ENCODE results near the gene QPCTL. TPM values are rescaled to one million over a fixed set of nuclear protein-coding genes. Genes with fewer than 3 reads are reported as not detected.

Gene QPCTL
- total and polyA plus RNA-seq, 9 of the 15 experiments (the other 6 are each of a cell fraction or from before 2014, with no cell fraction given): 0.99 to 31.3 (median 12.7) TPM

DNA sequence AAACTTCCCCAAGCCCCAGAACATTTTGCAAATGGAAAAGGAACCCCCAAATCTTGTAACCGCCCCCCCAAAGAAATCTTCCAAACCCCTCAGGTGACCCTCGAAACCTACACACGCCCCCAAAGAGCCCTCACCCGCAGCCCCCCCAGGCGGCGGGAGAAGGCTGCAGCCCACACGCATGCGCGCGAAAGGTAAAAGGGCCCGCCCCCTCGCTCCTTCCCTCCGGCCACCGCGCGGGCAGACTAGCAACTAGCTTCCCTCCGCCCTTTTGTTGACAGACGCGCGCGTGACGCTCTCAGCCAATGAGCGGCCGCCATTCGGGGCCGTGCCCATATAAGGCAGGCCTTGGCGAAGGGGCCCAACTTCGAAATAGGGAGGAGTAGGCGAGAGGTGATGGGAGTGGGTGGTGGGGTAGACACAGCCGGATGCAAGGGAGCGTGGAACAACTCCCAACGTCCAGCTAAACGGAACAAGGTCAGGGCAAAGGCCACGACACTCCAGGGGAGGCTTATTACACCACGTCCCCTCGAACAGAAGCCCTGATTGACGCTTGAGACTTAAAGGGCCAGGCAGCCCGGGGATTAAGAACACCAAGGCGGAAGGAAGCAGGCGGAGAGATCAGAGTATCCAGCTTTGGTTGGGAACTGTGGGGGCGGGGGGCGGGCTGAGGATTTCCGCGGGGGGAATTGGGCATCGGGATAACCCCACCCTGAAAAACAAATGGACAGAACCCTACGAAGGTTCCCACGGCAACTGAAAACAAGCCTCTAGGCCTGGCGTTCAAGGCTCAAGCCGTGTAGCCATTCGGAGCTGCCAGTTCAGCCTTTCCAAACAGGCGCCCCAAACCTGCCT, 24.9 kb downstream of the QPCTL start (continued):
- TF ChIP-seq, protein P1, sequence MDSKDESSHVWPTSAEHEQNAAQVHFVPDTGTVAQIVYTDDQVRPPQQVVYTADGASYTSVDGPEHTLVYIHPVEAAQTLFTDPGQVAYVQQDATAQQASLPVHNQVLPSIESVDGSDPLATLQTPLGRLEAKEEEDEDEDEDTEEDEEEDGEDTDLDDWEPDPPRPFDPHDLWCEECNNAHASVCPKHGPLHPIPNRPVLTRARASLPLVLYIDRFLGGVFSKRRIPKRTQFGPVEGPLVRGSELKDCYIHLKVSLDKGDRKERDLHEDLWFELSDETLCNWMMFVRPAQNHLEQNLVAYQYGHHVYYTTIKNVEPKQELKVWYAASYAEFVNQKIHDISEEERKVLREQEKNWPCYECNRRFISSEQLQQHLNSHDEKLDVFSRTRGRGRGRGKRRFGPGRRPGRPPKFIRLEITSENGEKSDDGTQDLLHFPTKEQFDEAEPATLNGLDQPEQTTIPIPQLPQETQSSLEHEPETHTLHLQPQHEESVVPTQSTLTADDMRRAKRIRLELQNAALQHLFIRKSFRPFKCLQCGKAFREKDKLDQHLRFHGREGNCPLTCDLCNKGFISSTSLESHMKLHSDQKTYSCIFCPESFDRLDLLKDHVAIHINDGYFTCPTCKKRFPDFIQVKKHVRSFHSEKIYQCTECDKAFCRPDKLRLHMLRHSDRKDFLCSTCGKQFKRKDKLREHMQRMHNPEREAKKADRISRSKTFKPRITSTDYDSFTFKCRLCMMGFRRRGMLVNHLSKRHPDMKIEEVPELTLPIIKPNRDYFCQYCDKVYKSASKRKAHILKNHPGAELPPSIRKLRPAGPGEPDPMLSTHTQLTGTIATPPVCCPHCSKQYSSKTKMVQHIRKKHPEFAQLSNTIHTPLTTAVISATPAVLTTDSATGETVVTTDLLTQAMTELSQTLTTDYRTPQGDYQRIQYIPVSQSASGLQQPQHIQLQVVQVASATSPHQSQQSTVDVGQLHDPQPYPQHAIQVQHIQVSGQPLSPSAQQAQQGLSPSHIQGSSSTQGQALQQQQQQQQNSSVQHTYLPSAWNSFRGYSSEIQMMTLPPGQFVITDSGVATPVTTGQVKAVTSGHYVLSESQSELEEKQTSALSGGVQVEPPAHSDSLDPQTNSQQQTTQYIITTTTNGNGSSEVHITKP (IDR thresholded peaks at IDR 0.05; ENCODE audit: partially characterized antibody): peak; percentile 79
- peak; percentile 42; the same call in 1 of the 2 replicates for TF ChIP-seq ZFX (CRISPR knock-in tag; IDR thresholded peaks at IDR 0.05)
- peak; percentile 66; the same call in 1 of the 2 replicates for TF ChIP-seq HDAC2 (IDR thresholded peaks at IDR 0.05)
- no peak for TF ChIP-seq ZNF224 (CRISPR knock-in tag; IDR thresholded peaks at IDR 0.05)
- TF ChIP-seq ZNF780A (CRISPR knock-in tag; IDR thresholded peaks at IDR 0.05): no peak
- TF ChIP-seq, protein P2, sequence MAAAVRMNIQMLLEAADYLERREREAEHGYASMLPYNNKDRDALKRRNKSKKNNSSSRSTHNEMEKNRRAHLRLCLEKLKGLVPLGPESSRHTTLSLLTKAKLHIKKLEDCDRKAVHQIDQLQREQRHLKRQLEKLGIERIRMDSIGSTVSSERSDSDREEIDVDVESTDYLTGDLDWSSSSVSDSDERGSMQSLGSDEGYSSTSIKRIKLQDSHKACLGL (CRISPR knock-in tag; IDR thresholded peaks at IDR 0.05; ENCODE audit: borderline replicate concordance, poor library complexity, severe bottlenecking): no peak
- TF ChIP-seq, protein P3, sequence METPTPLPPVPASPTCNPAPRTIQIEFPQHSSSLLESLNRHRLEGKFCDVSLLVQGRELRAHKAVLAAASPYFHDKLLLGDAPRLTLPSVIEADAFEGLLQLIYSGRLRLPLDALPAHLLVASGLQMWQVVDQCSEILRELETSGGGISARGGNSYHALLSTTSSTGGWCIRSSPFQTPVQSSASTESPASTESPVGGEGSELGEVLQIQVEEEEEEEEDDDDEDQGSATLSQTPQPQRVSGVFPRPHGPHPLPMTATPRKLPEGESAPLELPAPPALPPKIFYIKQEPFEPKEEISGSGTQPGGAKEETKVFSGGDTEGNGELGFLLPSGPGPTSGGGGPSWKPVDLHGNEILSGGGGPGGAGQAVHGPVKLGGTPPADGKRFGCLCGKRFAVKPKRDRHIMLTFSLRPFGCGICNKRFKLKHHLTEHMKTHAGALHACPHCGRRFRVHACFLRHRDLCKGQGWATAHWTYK (CRISPR knock-in tag; IDR thresholded peaks at IDR 0.05): no peak
- TF ChIP-seq HDAC3 (IDR thresholded peaks at IDR 0.05; ENCODE audit: borderline replicate concordance, partially characterized antibody): no peak
- TF ChIP-seq, protein P4, sequence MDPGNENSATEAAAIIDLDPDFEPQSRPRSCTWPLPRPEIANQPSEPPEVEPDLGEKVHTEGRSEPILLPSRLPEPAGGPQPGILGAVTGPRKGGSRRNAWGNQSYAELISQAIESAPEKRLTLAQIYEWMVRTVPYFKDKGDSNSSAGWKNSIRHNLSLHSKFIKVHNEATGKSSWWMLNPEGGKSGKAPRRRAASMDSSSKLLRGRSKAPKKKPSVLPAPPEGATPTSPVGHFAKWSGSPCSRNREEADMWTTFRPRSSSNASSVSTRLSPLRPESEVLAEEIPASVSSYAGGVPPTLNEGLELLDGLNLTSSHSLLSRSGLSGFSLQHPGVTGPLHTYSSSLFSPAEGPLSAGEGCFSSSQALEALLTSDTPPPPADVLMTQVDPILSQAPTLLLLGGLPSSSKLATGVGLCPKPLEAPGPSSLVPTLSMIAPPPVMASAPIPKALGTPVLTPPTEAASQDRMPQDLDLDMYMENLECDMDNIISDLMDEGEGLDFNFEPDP (CRISPR knock-in tag; IDR thresholded peaks at IDR 0.05): no peak
- peak; percentile 86 for TF ChIP-seq JUND (IDR thresholded peaks at IDR 0.05; ENCODE audit: borderline replicate concordance, low read depth, low read length)
- TF ChIP-seq JUND (tag; IDR thresholded peaks at IDR 0.05; ENCODE audit: borderline replicate concordance, low read depth, low read length): peak; percentile 58; the same call in 1 of the 3 replicates
- 0 out of 2 replicates have a peak, but pooled peaks have one; percentile 11 for TF ChIP-seq EHMT2 (IDR thresholded peaks at IDR 0.05)
- no peak for TF ChIP-seq NFE2 (IDR thresholded peaks at IDR 0.05; ENCODE audit: low read depth)
- TF ChIP-seq, protein P5, sequence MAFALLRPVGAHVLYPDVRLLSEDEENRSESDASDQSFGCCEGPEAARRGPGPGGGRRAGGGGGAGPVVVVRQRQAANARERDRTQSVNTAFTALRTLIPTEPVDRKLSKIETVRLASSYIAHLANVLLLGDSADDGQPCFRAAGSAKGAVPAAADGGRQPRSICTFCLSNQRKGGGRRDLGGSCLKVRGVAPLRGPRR (CRISPR knock-in tag; IDR thresholded peaks at IDR 0.05): no peak
- no peak for TF ChIP-seq BRF1 (IDR thresholded peaks at IDR 0.05; ENCODE audit: borderline replicate concordance, extremely low read depth, insufficient read length)
- TF ChIP-seq MCM7 (IDR thresholded peaks at IDR 0.05): no peak
- peak; percentile 85 for TF ChIP-seq RBM25 (IDR thresholded peaks at IDR 0.05; ENCODE audit: low read depth, low read length, severe bottlenecking)
- TF ChIP-seq ZNF232 (CRISPR knock-in tag; IDR thresholded peaks at IDR 0.05): no peak
- TF ChIP-seq PHTF2 (CRISPR knock-in tag; IDR thresholded peaks at IDR 0.05): 0 out of 2 replicates have a peak, but pooled peaks have one; percentile 24
- TF ChIP-seq GATAD2B (IDR thresholded peaks at IDR 0.05; ENCODE audit: borderline replicate concordance): no peak

Data from K562 (cell line).